ENCODE measurements around the gene C5orf15.
"Not testable (repeated sequence)": the region's sequence is repeated elsewhere in the genome, so short reads cannot be mapped to it uniquely, and the experiment has no call there.

The C5orf15 gene

GRCh38 chr5:133977161-133977787 is 8.8 kb upstream of the C5orf15 start:
- TF ChIP-seq CTCF (IDR thresholded peaks at IDR 0.05; ENCODE audit: insufficient read depth, low read length) = no peak
- no peak for TF ChIP-seq GABPA (IDR thresholded peaks at IDR 0.05; ENCODE audit: low read depth)
- TF ChIP-seq REST (IDR thresholded peaks at IDR 0.05; ENCODE audit: insufficient replicate concordance, low read depth) = no peak
- TF ChIP-seq POLR2AphosphoS5 (IDR thresholded peaks at IDR 0.05; ENCODE audit: low read depth) = no peak
- no peak for TF ChIP-seq SPI1 (IDR thresholded peaks at IDR 0.05; ENCODE audit: borderline replicate concordance, low read depth)
- H3K27ac ChIP-seq (replicated peaks) = no peak overlapping the region
- no peak for DNase-seq (ENCODE audit: low read depth in 1 of 2, low spot score in 1 of 2)
- no peaks in the 10 kb centered on the region for H3K27me3 ChIP-seq (ENCODE audit: insufficient read depth, poor library complexity, severe bottlenecking)
- no peak overlapping the region for H3K4me3 ChIP-seq (replicated peaks; ENCODE audit: insufficient read depth, low read length)

- not testable (repeated sequence) for H3K27ac ChIP-seq (replicated peaks); DNase-seq (ENCODE audit: low read depth in 1 of 2, low spot score in 1 of 2); H3K4me3 ChIP-seq (replicated peaks; ENCODE audit: insufficient read depth, low read length); H3K27me3 ChIP-seq (ENCODE audit: insufficient read depth, poor library complexity, severe bottlenecking)
These were observed 7.1 kb upstream of the C5orf15 start for GRCh38 chr5:133975546-133975945.

- Histone ChIP-seq H3K27me3 (ENCODE audit: insufficient read depth, poor library complexity, severe bottlenecking) (no peaks in the 10 kb centered on the region), H3K4me3 (replicated peaks; ENCODE audit: insufficient read depth, low read length) (no peak overlapping the region), H3K27ac (replicated peaks) (no peak overlapping the region)
- TF ChIP-seq CTCF (IDR thresholded peaks at IDR 0.05; ENCODE audit: insufficient read depth, low read length) (no peak), POLR2AphosphoS5 (IDR thresholded peaks at IDR 0.05; ENCODE audit: low read depth) (no peak), SPI1 (IDR thresholded peaks at IDR 0.05; ENCODE audit: borderline replicate concordance, low read depth) (no peak), GABPA (IDR thresholded peaks at IDR 0.05; ENCODE audit: low read depth) (no peak), REST (IDR thresholded peaks at IDR 0.05; ENCODE audit: insufficient replicate concordance, low read depth) (no peak)
- DNase-seq (ENCODE audit: low read depth in 1 of 2, low spot score in 1 of 2) = no peak
These were observed 5.7 kb upstream of the C5orf15 start for GRCh38 chr5:133974142-133974541.

GRCh38 chr5:133970325-133970909 is 2.0 kb upstream of the C5orf15 start:
- Histone ChIP-seq H3K4me3 (replicated peaks; ENCODE audit: insufficient read depth, low read length) (no peak overlapping the region), H3K27ac (replicated peaks) (no peak overlapping the region), H3K27me3 (ENCODE audit: insufficient read depth, poor library complexity, severe bottlenecking) (no peaks in the 10 kb centered on the region)
- TF ChIP-seq POLR2AphosphoS5 (IDR thresholded peaks at IDR 0.05; ENCODE audit: low read depth) = no peak
- no peak for TF ChIP-seq REST (IDR thresholded peaks at IDR 0.05; ENCODE audit: insufficient replicate concordance, low read depth)
- no peak for TF ChIP-seq CTCF (IDR thresholded peaks at IDR 0.05; ENCODE audit: insufficient read depth, low read length)
- no peak for DNase-seq (ENCODE audit: low read depth in 1 of 2, low spot score in 1 of 2)

All from HL-60 (cell line).